Activated CD8-positive, alpha-beta memory T cell treated with anti-CD3 and anti-CD28 coated beads for 4 hours (primary cell): ENCODE measurements around the gene TMEM119.
"Not testable (repeated sequence)": the region's sequence is repeated elsewhere in the genome, so short reads cannot be mapped to it uniquely, and the experiment has no call there.

Experiments used
- DNase-seq, 2 donors: peaks; one replicate each; pipeline ENCODE4 v3.0.0-alpha.2; 2020; ENCODE audit warnings: low read depth in 2 of 2

TMEM119 gene

GRCh38 chr12:108599948-108600701 lies 2.2 kb upstream of the TMEM119 start:
- no peak for DNase-seq

GRCh38 chr12:108599541-108599940 lies 1.7 kb upstream of the TMEM119 start:
- DNase-seq, result no peak

- DNase-seq, result no peak
Measured at GRCh38 chr12:108598553-108599250, 818 bp upstream of the TMEM119 start.

GRCh38 chr12:108596854-108597558 lies 878 bp downstream of the TMEM119 start:
- no peak for DNase-seq

- no peak for DNase-seq
Measured at GRCh38 chr12:108595711-108596647, 1.9 kb downstream of the TMEM119 start.

GRCh38 chr12:108594960-108595710 lies 2.7 kb downstream of the TMEM119 start:
- no peak for DNase-seq

GRCh38 chr12:108594323-108594903 lies 3.5 kb downstream of the TMEM119 start:
- DNase-seq, result no peak

GRCh38 chr12:108592033-108592909 lies 5.6 kb downstream of the TMEM119 start:
- DNase-seq, result no peak

GRCh38 chr12:108591267-108591980 lies 6.5 kb downstream of the TMEM119 start:
- DNase-seq, result no peak

GRCh38 chr12:108590463-108590862 lies 7.4 kb downstream of the TMEM119 start:
- not testable (repeated sequence) for DNase-seq

GRCh38 chr12:108589840-108590229 lies 8.0 kb downstream of the TMEM119 start:
- DNase-seq, result no peak

GRCh38 chr12:108589028-108589839 lies 8.7 kb downstream of the TMEM119 start:
- no peak for DNase-seq

GRCh38 chr12:108587826-108588225 lies 10.1 kb downstream of the TMEM119 start:
- no peak for DNase-seq

GRCh38 chr12:108586306-108586705 lies 11.6 kb downstream of the TMEM119 start:
- DNase-seq, result no peak

GRCh38 chr12:108585864-108586263 lies 12.0 kb downstream of the TMEM119 start:
- DNase-seq, result no peak

- DNase-seq, result no peak
Measured at GRCh38 chr12:108584456-108585065, 13.3 kb downstream of the TMEM119 start.

- no peak for DNase-seq
Measured at GRCh38 chr12:108583991-108584390, 13.9 kb downstream of the TMEM119 start.
